NT2/D1 (cell line): Measurements from ENCODE around the gene SPAM1.

Source experiments
- DNase-seq: peaks from one replicate; pipeline ENCODE4 v3.0.0-alpha.2; 2011; ENCODE audit warnings: low read depth, low spot score
- H3K27me3 ChIP-seq: 2 replicates; pipeline ENCODE4 v1.6.0; 2011; ENCODE audit warnings: mild to moderate bottlenecking; ENCODE audit not compliant: insufficient read length, insufficient read depth
- H3K36me3 ChIP-seq: 2 replicates; pipeline ENCODE4 v1.6.1; 2011; ENCODE audit warnings: mild to moderate bottlenecking, low read length, mixed read lengths; ENCODE audit not compliant: insufficient read depth, insufficient read length
- H3K4me1 ChIP-seq: 2 replicates; pipeline ENCODE4 v1.5.1; 2011; ENCODE audit not compliant: insufficient read depth, insufficient read length
- H3K4me3 ChIP-seq: 2 replicates; pipeline ENCODE4 v1.5.1; 2011; ENCODE audit warnings: low read depth; ENCODE audit not compliant: insufficient read length
- H3K9ac ChIP-seq: 2 replicates; pipeline ENCODE4 v1.6.0; 2011; ENCODE audit warnings: low read depth; ENCODE audit not compliant: insufficient read length
- H3K9me3 ChIP-seq: 2 replicates; pipeline ENCODE4 v1.5.1; 2011; ENCODE audit warnings: mild to moderate bottlenecking, low read length; ENCODE audit not compliant: insufficient read depth
- SUZ12 ChIP-seq: IDR thresholded peaks from 2 replicates; pipeline ENCODE4 v1.6.1; 2011; ENCODE audit not compliant: insufficient read length, insufficient read depth; ENCODE audit errors: extremely low read depth
- YY1 ChIP-seq: IDR thresholded peaks from 2 replicates; pipeline ENCODE4 v1.6.1; 2011; ENCODE audit not compliant: insufficient read length, insufficient read depth
- ZNF274 ChIP-seq: IDR thresholded peaks from 2 replicates; pipeline ENCODE4 v1.6.1; 2011; ENCODE audit warnings: mild to moderate bottlenecking, low read depth, low read length

SPAM1 gene

DNA sequence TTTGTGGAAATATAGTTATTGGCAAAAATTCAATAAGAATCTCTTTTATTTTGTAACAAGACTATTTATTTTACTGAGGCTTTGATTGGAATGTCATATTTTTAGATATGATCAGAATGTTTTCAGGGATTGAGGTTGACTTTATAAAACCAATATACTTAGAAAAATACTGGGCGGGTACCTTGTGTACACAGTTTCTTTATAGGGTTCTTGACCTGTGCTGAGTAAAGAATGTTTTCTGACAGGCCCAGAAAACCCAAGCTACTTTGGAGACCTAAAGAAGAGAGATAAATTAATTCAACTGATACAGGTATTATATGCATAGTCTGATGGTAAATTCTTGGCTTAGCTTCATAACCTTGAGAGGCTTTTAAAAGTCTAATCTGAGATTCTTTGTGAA, 23.9 kb upstream of the SPAM1 start:
- TF ChIP-seq SUZ12 (no peak), ZNF274 (no peak), YY1 (no peak)
- peaks cover 26% of the 10 kb centered on the region; the same call in 1 of the 2 replicates for H3K9me3 ChIP-seq
- H3K4me3 ChIP-seq, result no peak overlapping the region
- no peak for DNase-seq
- no peak overlapping the region for H3K9ac ChIP-seq
- H3K27me3 ChIP-seq, result no peaks in the 10 kb centered on the region
- no peaks in the 10 kb centered on the region for H3K36me3 ChIP-seq
- no peaks in the 10 kb centered on the region for H3K4me1 ChIP-seq

DNA sequence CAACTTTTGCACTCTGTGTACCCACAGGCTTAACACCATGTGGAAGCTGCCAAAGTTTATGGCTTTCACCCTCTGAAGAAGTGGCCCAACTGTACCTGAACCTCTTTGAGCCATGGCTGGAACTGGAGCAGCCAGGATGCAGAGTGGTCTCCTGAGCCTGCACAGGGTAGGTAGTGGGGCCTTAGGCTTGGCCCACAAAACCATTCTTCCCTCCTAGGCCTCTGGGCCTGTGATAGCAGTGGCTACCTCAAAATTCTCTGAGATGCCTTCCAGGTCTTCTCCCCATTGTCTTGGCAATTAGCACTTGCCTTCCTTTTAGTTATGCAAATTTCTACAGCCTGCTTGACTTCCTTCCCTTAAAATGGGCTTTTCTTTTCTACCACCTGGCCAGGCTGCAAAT, 19.3 kb upstream of the SPAM1 start:
- no peak overlapping the region for H3K9ac ChIP-seq
- H3K4me3 ChIP-seq, result no peak overlapping the region
- H3K4me1 ChIP-seq, result no peaks in the 10 kb centered on the region
- no peaks in the 10 kb centered on the region for H3K36me3 ChIP-seq
- DNase-seq, result no peak
- peaks cover 32% of the 10 kb centered on the region; the same call in 1 of the 2 replicates for H3K9me3 ChIP-seq
- TF ChIP-seq ZNF274, result no peak
- TF ChIP-seq YY1, result no peak
- TF ChIP-seq SUZ12, result no peak
- H3K27me3 ChIP-seq, result no peaks in the 10 kb centered on the region

DNA sequence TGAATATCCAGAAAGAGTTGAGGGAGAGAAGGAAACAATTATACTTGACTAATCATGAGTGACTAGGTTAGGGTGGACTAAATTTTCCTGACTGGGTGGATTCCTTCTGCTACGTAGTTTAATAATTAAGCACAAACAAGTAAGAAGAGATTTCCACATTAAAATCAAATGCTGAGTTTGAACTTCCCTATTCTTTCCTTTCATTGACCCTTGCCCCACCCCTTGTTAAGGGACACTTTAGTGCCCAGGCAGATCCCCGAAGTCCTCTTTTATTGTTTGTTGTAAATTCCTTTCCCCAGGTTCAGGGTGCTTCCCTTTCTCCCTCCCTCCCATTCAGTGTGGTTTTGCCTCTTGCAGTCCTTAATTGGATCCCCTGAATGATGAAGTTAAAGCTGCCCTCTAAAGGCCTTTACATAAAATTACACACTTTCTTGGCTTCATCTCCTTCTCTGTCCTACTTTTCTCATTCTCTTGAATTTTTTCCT, 8.8 kb upstream of the SPAM1 start:
- TF ChIP-seq ZNF274 (no peak), YY1 (no peak), SUZ12 (no peak)
- H3K27me3 ChIP-seq, result no peaks in the 10 kb centered on the region
- no peak overlapping the region for H3K4me3 ChIP-seq
- no peaks in the 10 kb centered on the region for H3K36me3 ChIP-seq
- H3K9ac ChIP-seq, result no peak overlapping the region
- H3K9me3 ChIP-seq, result no peaks in the 10 kb centered on the region
- DNase-seq, result peak; percentile 30
- H3K4me1 ChIP-seq, result no peaks in the 10 kb centered on the region

DNA sequence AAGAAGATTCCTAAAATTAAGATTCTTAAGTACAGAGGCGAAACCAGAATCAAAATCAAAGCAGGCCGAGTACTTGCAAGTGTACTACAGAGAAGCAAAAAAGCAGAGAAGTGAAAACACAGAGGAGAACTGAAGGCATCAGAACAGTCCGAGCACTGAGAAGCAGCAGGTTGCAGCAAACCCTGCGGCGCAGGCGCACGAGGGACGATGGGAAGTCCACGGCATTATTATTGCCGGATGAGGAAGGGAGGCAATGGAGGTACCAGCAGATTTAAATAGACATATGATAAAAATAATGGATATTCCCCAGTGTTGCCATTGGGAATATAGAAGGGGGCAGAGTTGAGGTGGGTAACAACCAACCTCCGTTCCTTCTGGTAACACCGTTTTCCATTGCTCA, 7.2 kb upstream of the SPAM1 start:
- Histone ChIP-seq H3K36me3 (no peaks in the 10 kb centered on the region), H3K4me1 (no peaks in the 10 kb centered on the region), H3K9me3 (no peaks in the 10 kb centered on the region), H3K27me3 (no peaks in the 10 kb centered on the region), H3K9ac (no peak overlapping the region), H3K4me3 (no peak overlapping the region)
- TF ChIP-seq YY1, result no peak
- no peak for TF ChIP-seq SUZ12
- no peak for TF ChIP-seq ZNF274
- no peak for DNase-seq

DNA sequence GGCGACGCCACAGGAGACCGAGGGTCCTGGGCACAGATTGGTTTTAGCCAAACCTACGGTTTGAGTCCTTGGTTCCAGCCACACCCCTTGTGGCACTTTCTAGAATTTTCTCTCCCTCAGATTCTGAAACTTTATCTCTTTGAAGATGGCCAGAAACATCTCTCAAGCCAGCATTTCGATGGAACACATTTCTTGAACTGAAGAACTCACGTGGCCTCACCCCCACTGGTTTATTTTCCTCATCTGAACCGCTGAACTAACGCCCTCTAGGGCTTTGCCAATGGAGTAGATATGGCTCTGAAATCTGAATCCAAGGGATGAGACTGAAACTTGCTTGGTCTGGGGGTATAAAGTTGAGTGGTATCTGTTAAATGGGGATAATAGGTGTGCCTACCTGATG, 6.7 kb upstream of the SPAM1 start:
- Histone ChIP-seq H3K27me3 (no peaks in the 10 kb centered on the region), H3K4me3 (no peak overlapping the region), H3K4me1 (no peaks in the 10 kb centered on the region), H3K9ac (no peak overlapping the region), H3K9me3 (no peaks in the 10 kb centered on the region), H3K36me3 (no peaks in the 10 kb centered on the region)
- DNase-seq, result no peak
- TF ChIP-seq ZNF274 (no peak), SUZ12 (no peak)

DNA sequence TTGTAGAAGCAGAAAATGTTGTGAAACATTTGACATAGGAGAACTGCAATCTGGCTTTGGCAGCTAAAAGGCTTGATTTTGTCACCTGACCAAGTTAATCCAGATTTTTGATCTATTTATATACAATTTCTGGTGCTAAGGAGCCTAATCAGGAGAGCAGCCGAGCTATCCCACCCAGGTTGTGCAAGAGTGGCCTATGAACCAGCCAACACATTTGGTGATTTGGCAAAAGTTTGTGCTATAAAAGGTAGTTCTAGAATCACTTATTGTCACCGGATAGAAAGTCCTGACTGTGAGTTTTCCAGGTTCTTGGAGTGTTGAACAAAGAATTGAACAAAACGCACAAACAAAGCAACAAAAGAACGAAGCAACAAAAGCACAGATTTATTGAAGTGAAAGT, 1.4 kb upstream of the SPAM1 start:
- no peak overlapping the region for H3K4me3 ChIP-seq
- H3K9me3 ChIP-seq, result no peaks in the 10 kb centered on the region
- no peak for DNase-seq
- TF ChIP-seq ZNF274 (no peak), YY1 (no peak), SUZ12 (no peak)
- no peak overlapping the region for H3K9ac ChIP-seq
- H3K4me1 ChIP-seq, result no peaks in the 10 kb centered on the region
- no peaks in the 10 kb centered on the region for H3K27me3 ChIP-seq
- no peaks in the 10 kb centered on the region for H3K36me3 ChIP-seq

DNA sequence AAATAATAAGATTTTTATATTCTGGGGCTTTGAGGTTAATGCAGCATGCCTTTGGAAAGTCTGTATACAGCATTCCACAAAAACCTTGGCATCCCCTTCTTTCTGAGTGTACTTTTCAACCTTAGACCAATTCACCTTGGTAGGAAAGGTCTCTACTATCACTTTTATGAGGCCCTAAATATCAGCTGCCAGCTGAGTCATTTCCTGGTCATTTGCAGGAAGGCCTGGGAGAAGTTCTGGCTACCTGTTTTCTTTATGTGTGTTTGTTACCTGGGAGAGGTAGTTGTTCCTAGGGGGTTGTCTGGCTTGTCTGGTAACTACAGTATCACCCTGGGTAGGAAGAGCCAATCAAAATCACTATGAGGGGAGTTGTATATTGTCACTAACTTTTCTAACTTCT, 4.1 kb downstream of the SPAM1 start:
- Histone ChIP-seq H3K27me3 (no peaks in the 10 kb centered on the region), H3K36me3 (no peaks in the 10 kb centered on the region)

DNA sequence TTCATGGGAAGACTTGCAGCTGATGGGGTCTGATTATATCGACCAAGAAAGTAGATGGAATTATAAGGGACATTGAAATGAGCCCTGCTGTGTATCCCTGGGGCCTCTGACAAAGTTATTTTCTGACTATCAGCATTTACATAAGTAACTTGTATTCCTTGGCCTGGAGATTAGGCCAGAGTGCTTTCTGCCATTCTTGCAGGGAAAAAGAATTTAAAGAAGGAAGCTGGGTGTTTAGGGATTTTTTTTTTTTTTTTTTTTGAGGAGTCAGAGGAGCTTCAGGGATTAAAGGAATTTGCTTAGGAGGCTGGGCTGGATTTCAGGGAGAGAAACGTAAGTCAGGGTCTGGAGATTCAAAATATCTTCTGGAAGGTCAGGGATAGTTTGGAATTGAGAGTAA, 4.6 kb downstream of the SPAM1 start:
- H3K9ac ChIP-seq, result no peak overlapping the region
- no peak overlapping the region for H3K4me3 ChIP-seq
- H3K9me3 ChIP-seq, result no peaks in the 10 kb centered on the region
- no peaks in the 10 kb centered on the region for H3K36me3 ChIP-seq
- no peaks in the 10 kb centered on the region for H3K4me1 ChIP-seq
- no peak for TF ChIP-seq SUZ12
- no peak for TF ChIP-seq YY1
- TF ChIP-seq ZNF274, result no peak
- DNase-seq, result peak; percentile 23
- no peaks in the 10 kb centered on the region for H3K27me3 ChIP-seq

More for the DNA sequence above, 4.1 kb downstream of the SPAM1 start:
- no peak for TF ChIP-seq YY1
- no peak for TF ChIP-seq ZNF274
- no peak for TF ChIP-seq SUZ12
- H3K9me3 ChIP-seq, result no peaks in the 10 kb centered on the region
- H3K4me3 ChIP-seq, result no peak overlapping the region
- H3K4me1 ChIP-seq, result no peaks in the 10 kb centered on the region
- H3K9ac ChIP-seq, result no peak overlapping the region
- DNase-seq, result no peak
